Gastrocnemius medialis (tissue), 4 donors: ENCODE measurements around the gene ZNF521. TPM values are rescaled to one million over a fixed set of nuclear protein-coding genes. Genes with fewer than 3 reads are reported as not detected.

Source experiments
- ATAC-seq, 2 donors: fragments of 150-250 bp; one replicate each; pipeline ENCODE4 v1.9.1; 2016
- DNase-seq, 2 donors: peaks; one replicate each; pipeline ENCODE4 v3.0.0-alpha.2; 2019
- H3K27ac ChIP-seq, 4 donors: fragments of 200-600 bp; sonication (generic); 1 replicate in 1 of 4; 2 replicates in 3 of 4; pipeline ENCODE4 v1.5.1; 2016 to 2018; ENCODE audit warnings: mild to moderate bottlenecking in 2 of 4, moderate library complexity in 1 of 4
- H3K27me3 ChIP-seq, 3 donors: fragments of 200-600 bp; sonication (generic) in 2 of 3; 1 replicate in 1 of 3; 2 replicates in 2 of 3; pipeline versions ENCODE4 v1.5.1 to v1.6.0; 2016 to 2019; ENCODE audit warnings: mild to moderate bottlenecking in 1 of 3, moderate library complexity in 1 of 3
- H3K36me3 ChIP-seq, 2 donors: fragments of 200-600 bp; sonication (generic) in 1 of 2; one replicate each; pipeline ENCODE4 v1.5.1; 2017 to 2018
- H3K4me1 ChIP-seq, 2 donors: fragments of 200-600 bp; sonication (generic) in 1 of 2; one replicate each; pipeline ENCODE4 v1.5.1; 2016 to 2017; ENCODE audit warnings: mild to moderate bottlenecking in 2 of 2
- H3K4me3 ChIP-seq, 4 donors: fragments of 200-600 bp; sonication (generic) in 3 of 4; 1 replicate in 1 of 4; 2 replicates in 3 of 4; pipeline ENCODE4 v1.5.1; 2016 to 2019; ENCODE audit warnings: mild to moderate bottlenecking in 2 of 4
- H3K9me3 ChIP-seq, 3 donors: fragments of 200-600 bp; sonication (generic) in 2 of 3; 1 replicate in 1 of 3; 2 replicates in 2 of 3; pipeline ENCODE4 v1.5.1; 2016 to 2019
- POLR2A ChIP-seq, 2 donors: fragments of 450-650 bp; IDR thresholded peaks; one replicate each; pipeline ENCODE4 v1.6.1; 2017; ENCODE audit warnings: antibody characterized with exemption in 2 of 2, mild to moderate bottlenecking in 2 of 2, moderate library complexity in 2 of 2
- in situ Hi-C, 4 donors: fragments of 200-750 bp; cut with MboI; loops; one replicate each; pipeline versions ENCODE4 v1.15.0 to v1.8.0; 2017; ENCODE audit warnings: low sequenced_read_pairs in 4 of 4
- intact Hi-C: fragments of 100-400 bp; cut with DNase I; formaldehyde crosslinking; loops from one replicate; pipeline ENCODE4 v1.15.1; 2023; ENCODE audit warnings: low total_unique reads
- total RNA-seq, 4 donors: library from RNA; depleted of rRNA; stranded (reverse); fragments of >200 nt; gene quantifications; one replicate each; pipeline versions ENCODE4 v1.1.0 to v1.2.3, GENCODE V29; 2016
- TF ChIP-seq, protein P1 (sequence below), 5 experiments: fragments of 450-650 bp in 3 of 5; fragments of 200-600 bp in 2 of 5; sonication (generic) in 2 of 5; IDR thresholded peaks in 4 of 5; conservative IDR thresholded peaks in 1 of 5; 1 replicate in 4 of 5; 2 replicates in 1 of 5; pipeline ENCODE4 v1.5.1; 2016 to 2019; ENCODE audit warnings: antibody characterized with exemption in 5 of 5, mild to moderate bottlenecking in 3 of 5, moderate library complexity in 3 of 5

Gene ZNF521
- total RNA-seq, 4 donors from 2014 or later: 3.5 to 15.6 (median 4.7) TPM

GRCh38 chr18:25235401-25236042, 116.4 kb downstream of the ZNF521 start:
- Histone ChIP-seq H3K27me3 (no peaks in the 10 kb centered on the region), H3K4me1 (peaks cover 16 to 17% of the 10 kb centered on the region in 2 donors), H3K36me3 (no peaks in the 10 kb centered on the region), H3K9me3 (no peaks in the 10 kb centered on the region), H3K4me3 (no peak overlapping the region), H3K27ac (no peak overlapping the region)
- in situ Hi-C loops (no loop called here), intact Hi-C loops (no loop called here)
- TF ChIP-seq POLR2A (IDR thresholded peaks at IDR 0.05): no peak
- TF ChIP-seq, protein P1, sequence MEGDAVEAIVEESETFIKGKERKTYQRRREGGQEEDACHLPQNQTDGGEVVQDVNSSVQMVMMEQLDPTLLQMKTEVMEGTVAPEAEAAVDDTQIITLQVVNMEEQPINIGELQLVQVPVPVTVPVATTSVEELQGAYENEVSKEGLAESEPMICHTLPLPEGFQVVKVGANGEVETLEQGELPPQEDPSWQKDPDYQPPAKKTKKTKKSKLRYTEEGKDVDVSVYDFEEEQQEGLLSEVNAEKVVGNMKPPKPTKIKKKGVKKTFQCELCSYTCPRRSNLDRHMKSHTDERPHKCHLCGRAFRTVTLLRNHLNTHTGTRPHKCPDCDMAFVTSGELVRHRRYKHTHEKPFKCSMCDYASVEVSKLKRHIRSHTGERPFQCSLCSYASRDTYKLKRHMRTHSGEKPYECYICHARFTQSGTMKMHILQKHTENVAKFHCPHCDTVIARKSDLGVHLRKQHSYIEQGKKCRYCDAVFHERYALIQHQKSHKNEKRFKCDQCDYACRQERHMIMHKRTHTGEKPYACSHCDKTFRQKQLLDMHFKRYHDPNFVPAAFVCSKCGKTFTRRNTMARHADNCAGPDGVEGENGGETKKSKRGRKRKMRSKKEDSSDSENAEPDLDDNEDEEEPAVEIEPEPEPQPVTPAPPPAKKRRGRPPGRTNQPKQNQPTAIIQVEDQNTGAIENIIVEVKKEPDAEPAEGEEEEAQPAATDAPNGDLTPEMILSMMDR (IDR thresholded peaks at IDR 0.05 in 4 of 5, conservative IDR thresholded peaks at IDR 0.05 in 1 of 5): no peak
- ATAC-seq (no peak), DNase-seq (no peak)

DNA sequence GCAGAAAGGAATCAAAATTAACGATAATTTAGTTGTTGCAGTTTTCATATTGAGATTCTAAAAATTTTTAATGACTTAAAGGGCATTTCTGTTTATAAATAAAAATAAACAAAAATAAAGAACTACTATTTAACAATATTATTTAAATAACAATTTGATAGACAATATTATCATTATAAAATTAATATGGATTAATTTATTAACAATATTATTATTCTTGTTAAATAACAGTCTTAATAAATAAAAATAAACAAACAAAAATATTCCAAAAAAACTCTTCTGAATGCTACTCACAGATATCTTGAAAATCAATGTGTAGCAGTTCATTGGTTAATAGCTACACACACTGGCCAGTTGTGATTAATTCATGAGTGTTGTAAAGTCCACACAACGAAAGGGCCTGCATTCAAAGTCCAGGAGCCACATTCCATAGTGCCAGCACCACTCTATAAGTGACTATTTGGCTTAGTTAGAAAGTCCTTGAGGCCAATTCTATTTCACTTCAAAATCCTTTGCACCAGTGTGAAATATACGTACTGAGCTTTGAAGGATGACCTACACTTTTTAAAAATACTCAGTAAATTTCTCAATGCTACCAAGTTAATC, 117.1 kb downstream of the ZNF521 start:
- ATAC-seq (no peak), DNase-seq (no peak)
- Histone ChIP-seq H3K4me1 (peaks cover 23% of the 10 kb centered on the region in 2 donors), H3K9me3 (no peaks in the 10 kb centered on the region), H3K27me3 (no peaks in the 10 kb centered on the region), H3K36me3 (no peaks in the 10 kb centered on the region), H3K4me3 (no peak overlapping the region), H3K27ac (peak overlapping the region in 1 of 4 donors; percentile 54)
- TF ChIP-seq POLR2A (IDR thresholded peaks at IDR 0.05): no peak
- TF ChIP-seq, protein P1 (IDR thresholded peaks at IDR 0.05 in 4 of 5, conservative IDR thresholded peaks at IDR 0.05 in 1 of 5): no peak
- intact Hi-C loops (loop anchor here (5.0 kb wide), 3 partner anchors 62 to 248 kb away; partner anchors contain the start of gene ZNF521), in situ Hi-C loops (no loop called here)

DNA sequence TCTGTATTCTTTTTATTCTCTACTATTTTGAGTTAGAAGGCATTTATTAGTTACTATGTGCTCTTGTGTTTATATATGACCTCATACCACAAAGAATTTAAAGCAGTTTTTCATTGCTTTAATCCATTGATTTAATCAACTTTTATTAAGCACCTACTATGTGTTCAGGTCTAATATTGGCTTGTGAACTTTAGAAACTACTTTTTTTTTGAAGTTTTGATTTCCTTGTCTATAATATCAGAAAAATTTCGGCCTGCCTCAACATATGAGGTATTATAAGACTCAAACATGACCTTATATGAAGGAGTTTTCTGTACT, 117.7 kb downstream of the ZNF521 start:
- Histone ChIP-seq H3K27me3 (no peaks in the 10 kb centered on the region), H3K4me1 (peaks cover 28 to 29% of the 10 kb centered on the region in 2 donors), H3K9me3 (no peaks in the 10 kb centered on the region), H3K36me3 (no peaks in the 10 kb centered on the region), H3K4me3 (peak overlapping the region in 2 of 4 donors; percentile 9 to 13), H3K27ac (peak overlapping the region; percentile 12 to 54 (median 30))
- intact Hi-C loops: loop anchor here (5.0 kb wide), 3 partner anchors 63 to 247 kb away; partner anchors contain the start of gene ZNF521
- in situ Hi-C loops: no loop called here
- TF ChIP-seq POLR2A (IDR thresholded peaks at IDR 0.05): no peak
- TF ChIP-seq, protein P1 (IDR thresholded peaks at IDR 0.05 in 4 of 5, conservative IDR thresholded peaks at IDR 0.05 in 1 of 5): no peak
- no peak for DNase-seq
- ATAC-seq: no peak

- Histone ChIP-seq H3K36me3 (no peaks in the 10 kb centered on the region), H3K4me1 (peaks cover 29 to 35% of the 10 kb centered on the region in 2 donors), H3K27ac (peak overlapping the region; percentile 13 to 54 (median 30)), H3K9me3 (no peaks in the 10 kb centered on the region), H3K27me3 (no peaks in the 10 kb centered on the region), H3K4me3 (peak overlapping the region in 2 of 4 donors; percentile 9 to 13)
- TF ChIP-seq, protein P1 (IDR thresholded peaks at IDR 0.05 in 4 of 5, conservative IDR thresholded peaks at IDR 0.05 in 1 of 5): no peak
- TF ChIP-seq POLR2A (IDR thresholded peaks at IDR 0.05): no peak
- ATAC-seq (no peak), DNase-seq (no peak)
- in situ Hi-C loops (no loop called here), intact Hi-C loops (loop anchor here (5.0 kb wide), 3 partner anchors 64 to 246 kb away; partner anchors contain the start of gene ZNF521)
These were observed 118.2 kb downstream of the ZNF521 start for GRCh38 chr18:25233528-25234321.
